NCI-H2081 (cell line): ENCODE measurements around the gene STMN3.

Experiments
- DNase-seq, 2 experiments: peaks; one replicate each; lab custom pipeline; 2025; lab: John Stamatoyannopoulos, UW

The STMN3 gene

DNA sequence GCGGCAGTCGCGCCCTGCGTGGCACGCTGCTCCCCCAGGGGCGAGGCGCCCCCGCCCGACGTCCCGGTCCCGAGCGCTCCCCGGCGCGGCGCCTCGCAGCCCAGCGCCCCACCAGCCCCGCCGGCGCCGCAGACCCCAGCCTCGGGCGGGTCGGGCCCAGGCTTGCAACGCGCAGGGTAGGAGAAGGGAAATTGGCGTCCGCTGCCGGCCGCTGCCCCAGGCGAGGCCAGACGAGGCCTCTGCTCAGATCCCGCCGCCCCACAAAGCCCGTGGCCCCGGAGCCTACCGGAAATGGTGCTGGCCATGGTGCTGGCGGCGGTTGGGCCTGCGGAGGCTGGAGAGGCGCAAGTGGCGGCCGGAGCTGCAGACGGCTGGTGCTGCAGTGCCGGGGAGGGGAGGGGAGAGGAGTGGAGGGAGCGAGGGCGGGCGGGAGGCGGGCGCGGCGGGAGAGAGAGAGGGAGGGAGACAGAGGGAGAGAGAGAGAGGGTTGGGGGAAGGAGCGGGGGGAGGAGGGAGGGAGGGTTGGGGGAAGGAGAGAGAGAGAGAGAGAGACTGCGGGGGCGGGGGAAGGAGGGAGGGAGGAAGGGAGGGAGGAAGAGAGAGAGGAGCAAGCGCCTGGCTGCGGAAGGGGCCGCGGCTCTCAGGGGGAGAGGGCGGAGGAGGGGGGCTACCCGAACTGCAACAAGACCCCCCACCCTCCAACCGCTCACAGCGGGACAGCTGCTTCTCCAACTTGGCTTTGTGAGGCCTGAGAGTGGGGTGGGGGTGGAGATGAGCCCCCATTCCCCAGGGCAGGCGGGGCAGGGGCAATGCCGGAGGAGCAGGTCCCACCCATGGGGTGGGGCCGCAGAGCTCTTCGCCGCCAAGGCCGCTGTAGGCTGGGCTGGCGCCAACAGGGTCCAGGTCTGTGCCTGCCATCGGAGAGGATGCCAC, at the start of gene STMN3:
Gene STMN3, minus strand, starts transcription at position 384 of the 933 bp plus-strand sequence. Its CDS starts 79 bp downstream, at position 305.
- peak; percentile 80 to 83 for DNase-seq

DNA sequence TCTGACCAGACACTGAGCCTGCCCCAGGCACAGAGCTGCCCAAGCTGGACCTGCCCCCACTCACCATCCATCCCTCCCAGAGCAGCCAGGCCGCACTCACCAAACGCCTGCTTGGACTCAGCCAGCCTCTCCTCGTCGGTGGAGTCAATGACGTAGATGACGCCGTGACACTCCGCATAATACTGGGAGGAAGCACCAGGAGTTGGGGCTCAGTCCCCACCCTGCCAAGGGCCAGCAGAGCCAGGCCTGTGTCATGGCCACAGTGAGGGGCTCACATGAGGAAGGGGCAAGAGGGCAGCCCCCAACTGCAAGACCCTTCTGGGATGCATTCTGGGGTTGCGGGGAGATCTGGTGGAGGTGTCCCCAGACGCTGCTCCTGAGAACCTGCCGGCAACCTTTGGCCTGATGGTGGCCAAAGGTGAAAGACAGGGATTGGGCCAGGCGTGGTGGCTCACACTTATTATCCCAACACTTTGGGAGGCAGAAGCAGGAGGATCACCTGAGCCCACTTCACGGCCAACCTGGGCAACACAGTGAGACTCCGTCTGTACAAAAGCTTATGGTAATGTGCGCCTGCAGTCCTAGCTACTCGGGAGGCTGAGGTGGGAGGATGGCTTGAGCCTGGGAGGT, 48.9 kb upstream of the STMN3 start:
- DNase-seq = no peak

DNA sequence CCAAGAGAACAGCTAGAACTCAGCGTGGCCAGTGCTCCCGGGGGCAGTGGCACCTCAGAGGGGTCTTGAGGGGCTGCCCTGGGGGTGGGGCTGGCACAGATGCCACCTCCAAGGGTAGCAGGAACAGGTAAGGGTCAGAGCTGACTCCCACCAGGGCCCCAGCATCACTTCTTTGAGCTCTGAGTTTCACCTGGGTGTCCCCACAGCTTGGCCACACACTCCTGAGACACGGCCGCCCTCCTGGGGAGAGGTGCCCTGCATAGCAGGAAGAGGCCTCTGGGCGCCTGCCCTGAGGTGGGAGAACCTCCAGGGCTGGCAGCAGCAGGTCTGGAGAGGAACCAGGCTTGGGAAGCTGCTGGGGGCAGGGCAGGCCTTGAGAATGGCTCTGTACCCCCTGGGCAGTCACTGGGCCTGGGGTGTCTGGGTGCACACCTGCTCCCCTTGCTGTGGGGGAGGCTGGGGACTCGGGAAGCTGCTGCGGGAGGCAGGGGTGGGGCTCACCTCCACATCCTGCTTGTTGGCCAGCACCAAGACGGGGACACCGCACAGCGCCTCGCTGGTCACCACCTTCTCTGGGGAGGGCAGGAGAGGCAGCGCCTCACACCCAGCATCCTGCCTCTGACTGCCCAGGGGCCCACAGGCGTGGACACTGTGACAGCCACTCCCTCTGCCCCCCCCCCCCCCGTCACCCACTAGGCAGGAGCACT, 48.3 kb upstream of the STMN3 start:
- DNase-seq = no peak

DNA sequence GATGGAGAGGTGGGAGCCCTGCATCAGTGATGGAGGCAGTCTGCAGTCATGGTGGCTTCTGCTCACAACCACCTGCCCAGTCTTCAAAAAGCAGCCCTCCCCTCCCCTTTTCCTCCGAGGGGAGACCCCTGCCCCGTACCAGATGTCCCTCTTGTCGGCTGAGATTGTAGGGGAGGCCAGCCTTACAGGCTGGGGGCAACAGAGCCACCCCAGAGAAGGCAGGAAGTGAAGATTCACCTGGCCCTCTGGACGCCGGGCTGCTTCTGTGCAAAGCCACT, 47.8 kb upstream of the STMN3 start:
- no peak for DNase-seq

DNA sequence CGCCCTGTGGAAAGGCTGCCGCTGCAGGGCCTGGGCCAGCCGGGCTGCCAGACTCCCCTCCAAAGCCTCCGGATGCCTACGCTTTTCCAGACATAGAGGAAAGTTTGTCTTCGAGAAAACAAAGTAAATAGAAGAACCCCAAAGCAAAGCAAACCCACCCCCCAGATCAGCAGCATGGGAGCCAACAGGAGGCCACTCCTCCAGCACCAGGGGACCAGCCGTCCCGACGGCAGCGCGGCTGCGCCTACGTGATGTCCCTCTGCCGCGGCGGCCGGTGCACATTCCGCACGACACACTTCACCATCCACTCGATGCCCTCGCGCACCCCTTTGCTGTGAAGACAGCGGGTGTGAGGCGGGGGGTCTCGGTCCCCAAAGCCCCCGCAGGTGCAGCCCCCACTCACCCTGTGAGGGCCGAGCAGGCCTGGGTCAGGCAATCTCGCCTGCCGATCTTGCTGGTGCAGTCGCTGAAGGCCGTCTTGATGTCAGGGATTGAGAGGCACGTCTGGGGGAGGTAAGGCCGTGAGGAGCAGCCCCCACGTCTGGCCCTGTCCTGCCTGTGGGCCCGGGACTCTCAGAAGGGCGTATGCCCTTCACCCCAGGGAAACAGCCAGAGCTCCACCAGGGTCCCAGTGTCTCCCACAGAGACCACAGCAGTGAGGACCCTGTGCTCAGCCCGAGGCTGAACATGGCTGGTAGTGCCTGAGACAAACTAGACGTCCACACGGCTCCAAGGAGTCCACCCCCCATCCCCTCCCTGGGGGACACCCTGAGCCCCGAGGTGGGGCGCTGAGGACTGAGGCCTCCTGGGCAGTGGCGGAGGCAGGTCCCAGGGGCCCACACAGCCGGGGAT, 47.2 kb upstream of the STMN3 start:
- no peak for DNase-seq

DNA sequence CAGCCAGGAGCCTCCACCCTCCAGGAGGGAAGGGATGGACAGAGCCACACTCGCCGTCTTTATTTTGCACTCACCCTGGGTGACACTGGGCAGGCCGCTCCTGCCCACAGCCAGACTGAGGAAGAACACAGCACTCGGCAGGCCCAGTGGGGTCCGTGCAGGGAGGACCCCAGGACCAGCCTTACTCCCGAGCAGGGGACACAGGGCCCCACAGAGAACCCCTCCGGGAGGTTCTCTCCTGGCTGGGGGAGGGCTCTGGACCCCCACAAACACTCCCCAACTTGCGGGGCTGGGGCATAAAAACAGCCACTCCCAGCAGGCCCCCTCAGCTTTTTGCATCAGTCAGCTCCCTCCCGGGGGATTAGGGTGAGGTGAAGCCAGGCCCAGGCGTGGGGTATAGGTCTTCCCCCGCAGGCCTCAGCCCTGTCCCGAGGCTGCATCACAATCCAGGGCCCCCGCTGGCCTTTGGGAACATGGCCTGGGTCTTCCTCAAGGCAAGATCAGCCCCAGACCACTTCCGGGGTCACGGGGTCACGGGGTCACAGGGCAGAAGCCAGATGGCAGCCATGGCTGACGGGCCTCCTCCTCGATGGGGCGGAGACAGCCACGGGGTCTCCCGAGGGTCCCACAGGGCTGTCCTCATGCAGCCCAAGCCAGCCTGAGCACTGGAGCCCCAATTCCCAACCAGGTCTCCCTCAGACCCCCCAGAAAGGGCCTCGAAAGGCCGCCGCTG, 46.4 kb upstream of the STMN3 start:
- no peak for DNase-seq

DNA sequence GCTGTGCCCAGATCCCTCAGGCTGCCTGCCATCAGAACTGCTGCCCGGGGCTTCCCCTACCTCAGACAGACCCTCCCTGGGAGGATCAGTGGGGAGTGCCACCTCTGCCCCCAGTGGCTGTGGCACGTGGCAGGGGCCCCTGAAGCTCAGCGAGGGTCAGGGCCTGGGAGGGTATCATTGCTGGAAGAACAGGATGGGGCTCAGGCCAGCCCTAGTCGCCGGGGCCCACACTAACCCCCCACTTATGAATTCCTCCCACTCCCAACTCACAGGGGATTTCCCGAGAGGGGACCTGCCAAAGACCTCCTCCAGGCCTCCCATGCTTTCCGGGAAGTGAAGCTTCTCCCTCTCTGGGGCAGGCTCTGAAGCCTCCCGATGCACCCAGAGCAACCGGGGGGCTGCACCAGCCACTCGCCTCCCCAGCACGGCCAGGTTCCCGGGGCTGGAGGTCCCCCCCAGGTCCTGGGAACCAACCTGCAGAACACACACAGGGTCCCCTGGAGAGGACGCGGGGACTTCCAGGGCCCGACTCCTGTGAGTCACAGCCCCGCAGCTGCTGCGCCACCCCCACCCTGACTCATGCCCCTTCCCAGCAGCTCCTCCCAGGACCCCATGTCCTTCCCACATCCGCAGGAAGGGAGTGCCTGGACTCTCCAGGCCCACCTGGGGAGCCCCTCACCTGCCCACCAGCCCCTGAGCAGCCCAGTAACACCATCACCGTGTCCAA, 45.7 kb upstream of the STMN3 start:
- peak in 1 of 2 experiments; percentile 20 for DNase-seq

DNA sequence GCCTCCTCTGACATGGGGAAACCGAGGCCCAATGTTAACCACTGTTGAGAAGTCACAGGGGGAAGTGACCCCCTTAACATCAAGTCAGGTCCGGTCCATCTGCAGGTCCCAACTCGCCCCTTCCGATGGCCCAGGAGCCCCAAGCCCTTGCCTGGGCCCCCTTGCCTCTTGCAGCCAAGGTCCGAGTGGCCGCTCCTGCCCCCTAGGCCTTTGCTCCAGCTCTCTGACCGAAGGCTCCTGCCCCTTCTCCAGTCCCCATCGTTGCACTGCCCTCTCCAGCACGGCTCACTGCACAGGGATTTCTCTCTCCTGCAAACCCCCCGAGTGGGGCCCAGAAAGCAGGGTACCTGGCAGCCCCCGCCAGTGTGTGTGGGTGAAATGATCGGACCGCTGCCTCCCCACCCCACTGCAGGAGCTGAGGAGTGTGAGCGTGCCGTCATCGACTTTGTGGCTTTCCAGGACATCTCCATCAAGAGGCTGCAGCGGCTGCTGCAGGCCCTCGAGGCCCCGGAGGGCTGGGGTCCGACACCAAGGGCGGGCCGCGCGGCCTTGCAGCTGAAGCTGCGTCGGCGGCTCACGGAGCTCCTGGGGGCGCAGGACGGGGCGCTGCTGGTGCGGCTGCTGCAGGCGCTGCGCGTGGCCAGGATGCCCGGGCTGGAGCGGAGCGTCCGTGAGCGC, 44.8 kb upstream of the STMN3 start:
- no peak for DNase-seq

DNA sequence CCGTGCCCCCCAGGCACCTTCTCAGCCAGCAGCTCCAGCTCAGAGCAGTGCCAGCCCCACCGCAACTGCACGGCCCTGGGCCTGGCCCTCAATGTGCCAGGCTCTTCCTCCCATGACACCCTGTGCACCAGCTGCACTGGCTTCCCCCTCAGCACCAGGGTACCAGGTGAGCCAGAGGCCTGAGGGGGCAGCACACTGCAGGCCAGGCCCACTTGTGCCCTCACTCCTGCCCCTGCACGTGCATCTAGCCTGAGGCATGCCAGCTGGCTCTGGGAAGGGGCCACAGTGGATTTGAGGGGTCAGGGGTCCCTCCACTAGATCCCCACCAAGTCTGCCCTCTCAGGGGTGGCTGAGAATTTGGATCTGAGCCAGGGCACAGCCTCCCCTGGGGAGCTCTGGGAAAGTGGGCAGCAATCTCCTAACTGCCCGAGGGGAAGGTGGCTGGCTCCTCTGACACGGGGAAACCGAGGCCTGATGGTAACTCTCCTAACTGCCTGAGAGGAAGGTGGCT, 44.2 kb upstream of the STMN3 start:
- DNase-seq = no peak

DNA sequence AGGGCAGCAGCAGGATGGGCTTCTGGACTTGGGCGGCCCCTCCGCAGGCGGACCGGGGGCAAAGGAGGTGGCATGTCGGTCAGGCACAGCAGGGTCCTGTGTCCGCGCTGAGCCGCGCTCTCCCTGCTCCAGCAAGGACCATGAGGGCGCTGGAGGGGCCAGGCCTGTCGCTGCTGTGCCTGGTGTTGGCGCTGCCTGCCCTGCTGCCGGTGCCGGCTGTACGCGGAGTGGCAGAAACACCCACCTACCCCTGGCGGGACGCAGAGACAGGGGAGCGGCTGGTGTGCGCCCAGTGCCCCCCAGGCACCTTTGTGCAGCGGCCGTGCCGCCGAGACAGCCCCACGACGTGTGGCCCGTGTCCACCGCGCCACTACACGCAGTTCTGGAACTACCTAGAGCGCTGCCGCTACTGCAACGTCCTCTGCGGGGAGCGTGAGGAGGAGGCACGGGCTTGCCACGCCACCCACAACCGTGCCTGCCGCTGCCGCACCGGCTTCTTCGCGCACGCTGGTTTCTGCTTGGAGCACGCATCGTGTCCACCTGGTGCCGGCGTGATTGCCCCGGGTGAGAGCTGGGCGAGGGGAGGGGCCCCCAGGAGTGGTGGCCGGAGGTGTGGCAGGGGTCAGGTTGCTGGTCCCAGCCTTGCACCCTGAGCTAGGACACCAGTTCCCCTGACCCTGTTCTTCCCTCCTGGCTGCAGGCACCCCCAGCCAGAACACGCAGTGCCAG, 43.6 kb upstream of the STMN3 start, which contains the start of gene TNFRSF6B:
Gene TNFRSF6B, plus strand, starts transcription at position 25 of the 729 bp plus-strand sequence. Its CDS starts 116 bp downstream, at position 141.
- DNase-seq = no peak

DNA sequence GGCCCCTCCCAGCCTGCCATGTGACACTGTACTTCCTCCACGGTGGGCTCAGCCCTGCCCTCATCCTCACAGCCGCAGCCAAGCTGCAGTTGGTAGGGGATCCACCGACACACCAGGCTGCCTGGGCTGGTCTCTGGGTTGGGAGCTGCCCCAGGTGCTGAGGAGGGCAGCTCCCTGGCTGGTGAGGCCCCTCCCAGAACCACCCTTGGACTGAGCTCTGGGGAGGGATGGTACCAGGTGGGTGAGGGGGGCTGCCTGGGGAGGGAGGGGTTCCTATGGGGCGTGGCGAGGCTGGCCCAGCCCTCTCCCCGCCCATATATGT, 43.0 kb upstream of the STMN3 start:
- DNase-seq = no peak

DNA sequence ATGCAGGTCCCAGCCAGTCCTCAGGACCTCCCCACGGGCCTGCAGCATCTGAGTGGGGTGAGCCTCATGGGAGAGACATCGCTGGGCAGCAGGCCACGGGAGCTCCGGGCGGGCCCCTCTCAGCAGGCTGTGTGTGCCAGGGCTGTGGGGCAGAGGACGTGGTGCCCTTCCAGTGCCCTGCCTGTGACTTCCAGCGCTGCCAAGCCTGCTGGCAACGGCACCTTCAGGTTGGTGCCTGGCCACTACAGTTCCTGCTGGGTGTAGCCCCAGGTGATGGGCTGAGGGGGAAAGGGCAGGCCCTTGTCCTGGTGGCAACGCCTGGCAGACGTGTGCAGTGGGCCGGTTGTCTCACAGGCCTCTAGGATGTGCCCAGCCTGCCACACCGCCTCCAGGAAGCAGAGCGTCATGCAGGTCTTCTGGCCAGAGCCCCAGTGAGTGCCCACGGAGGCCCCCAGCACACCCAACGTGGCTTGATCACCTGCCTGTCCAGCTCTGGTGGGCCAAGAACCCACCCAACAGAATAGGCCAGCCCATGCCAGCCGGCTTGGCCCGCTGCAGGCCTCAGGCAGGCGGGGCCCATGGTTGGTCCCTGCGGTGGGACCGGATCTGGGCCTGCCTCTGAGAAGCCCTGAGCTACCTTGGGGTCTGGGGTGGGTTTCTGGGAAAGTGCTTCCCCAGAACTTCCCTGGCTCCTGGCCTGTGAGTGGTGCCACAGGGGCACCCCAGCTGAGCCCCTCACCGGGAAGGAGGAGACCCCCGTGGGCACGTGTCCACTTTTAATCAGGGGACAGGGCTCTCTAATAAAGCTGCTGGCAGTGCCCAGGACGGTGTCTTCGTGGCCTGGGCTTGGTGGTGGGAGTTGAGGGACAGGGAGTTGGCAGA, 42.4 kb upstream of the STMN3 start:
- no peak for DNase-seq

DNA sequence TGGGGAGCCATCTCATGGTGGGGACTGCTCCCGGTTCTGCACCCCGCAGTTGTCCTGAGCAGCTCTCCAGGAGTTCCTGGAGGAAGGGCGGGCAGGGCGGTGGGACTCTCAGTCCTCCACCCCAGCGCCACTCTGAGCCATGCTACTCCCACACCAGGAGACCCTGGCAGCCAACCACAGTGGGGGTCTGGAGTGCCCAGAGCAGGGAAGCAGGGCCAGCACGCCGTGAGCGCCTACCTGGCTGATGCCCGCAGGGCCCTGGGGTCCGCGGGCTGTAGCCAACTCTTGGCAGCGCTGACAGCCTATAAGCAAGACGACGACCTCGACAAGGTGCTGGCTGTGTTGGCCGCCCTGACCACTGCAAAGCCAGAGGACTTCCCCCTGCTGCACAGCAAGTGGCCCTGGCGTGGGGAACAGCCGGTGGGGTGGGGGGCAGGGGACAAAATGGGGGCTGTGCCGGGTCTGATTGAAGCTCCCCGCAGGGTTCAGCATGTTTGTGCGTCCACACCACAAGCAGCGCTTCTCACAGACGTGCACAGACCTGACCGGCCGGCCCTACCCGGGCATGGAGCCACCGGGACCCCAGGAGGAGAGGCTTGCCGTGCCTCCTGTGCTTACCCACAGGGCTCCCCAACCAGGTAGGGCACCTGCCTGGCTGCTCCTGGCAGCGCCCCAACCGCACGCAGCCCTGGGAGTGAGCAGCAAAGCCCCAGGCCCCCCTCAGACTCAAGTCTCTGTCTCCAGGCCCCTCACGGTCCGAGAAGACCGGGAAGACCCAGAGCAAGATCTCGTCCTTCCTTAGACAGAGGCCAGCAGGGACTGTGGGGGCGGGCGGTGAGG, 41.6 kb upstream of the STMN3 start:
- no peak for DNase-seq

DNA sequence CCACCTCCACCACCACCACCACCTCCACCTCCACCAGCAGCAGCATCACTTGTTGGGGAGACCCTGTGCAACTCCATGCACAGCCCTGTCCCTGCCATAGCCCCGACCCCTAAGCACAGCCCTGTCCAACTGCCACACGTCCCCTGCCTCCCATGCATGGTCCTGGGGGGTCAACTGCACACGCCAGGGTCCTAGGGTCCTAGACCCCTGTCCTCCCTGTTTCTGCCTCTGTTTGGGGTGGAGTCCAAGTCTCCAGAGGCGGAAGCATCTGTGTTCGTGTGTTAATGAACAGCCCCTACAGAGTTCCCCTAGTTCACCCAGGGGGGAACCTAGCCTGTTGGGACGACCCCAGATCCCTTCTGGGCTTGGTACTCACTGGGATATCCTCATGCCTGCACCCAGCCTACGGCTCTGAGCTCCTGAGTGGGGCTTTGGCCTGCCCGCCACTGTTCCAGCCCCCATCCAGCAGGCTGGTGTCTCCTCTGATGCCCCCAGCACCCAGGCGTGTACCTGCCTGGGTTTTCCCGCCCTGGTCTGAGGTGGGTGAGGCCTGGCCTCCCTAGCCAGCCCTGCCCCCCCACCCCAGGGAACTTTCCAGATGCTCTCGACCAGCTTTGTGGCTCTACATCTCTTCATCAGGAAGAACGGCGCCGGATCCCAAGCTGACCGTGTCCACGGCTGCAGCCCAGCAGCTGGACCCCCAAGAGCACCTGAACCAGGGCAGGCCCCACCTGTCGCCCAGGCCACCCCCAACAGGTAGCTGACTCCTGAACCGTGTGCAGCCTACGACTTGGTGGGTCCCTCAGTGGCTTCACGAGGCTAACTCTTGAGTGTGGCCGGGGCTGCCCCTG, 40.7 kb upstream of the STMN3 start:
- DNase-seq = no peak

DNA sequence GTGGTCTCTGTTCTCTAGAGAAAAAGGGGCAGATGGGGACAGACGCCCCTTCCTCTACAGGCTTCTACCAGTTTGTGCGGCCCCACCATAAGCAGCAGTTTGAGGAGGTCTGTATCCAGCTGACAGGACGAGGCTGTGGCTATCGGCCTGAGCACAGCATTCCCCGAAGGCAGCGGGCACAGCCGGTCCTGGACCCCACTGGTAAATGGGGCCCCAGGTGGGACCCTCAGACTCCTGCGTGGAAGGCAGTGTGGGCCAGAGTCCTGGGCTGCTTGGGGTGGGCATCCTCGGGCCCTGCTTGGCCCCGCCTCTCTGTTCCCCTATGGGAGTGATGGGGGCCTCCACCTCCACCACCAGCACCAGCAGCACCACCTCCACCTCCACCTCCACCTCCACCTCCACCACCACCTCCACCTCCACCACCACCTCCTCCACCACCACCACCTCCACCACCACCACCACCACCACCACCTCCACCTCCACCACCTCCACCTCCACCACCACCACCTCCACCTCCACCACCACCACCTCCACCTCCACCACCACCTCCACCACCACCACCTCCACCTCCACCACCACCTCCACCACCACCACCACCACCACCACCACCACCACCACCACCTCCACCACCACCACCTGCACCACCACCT, 40.0 kb upstream of the STMN3 start:
- DNase-seq = no peak
